ENCODE results near the gene SNUPN. TPM values are rescaled to one million over a fixed set of nuclear protein-coding genes. Genes with fewer than 3 reads are reported as not detected.

Gene SNUPN
- total RNA-seq (10 to 100 TPM; 19.1 to 22.9 TPM), polyA plus RNA-seq (10 to 100 TPM; 19.3 to 24.6 TPM)
- long read RNA-seq, donor 1, transcript SNUPN-201 (9 exons, 1,513 nt) = major isoform, 7 of 10 reads
- long read RNA-seq, donor 1, partial matches to known transcripts = 0 of 10 reads
- long read RNA-seq, donor 1, other reads (novel, unspliced or antisense) = 0 of 10 reads
- long read RNA-seq, donor 2, partial matches to known transcripts = 0 of 6 reads
- long read RNA-seq, donor 2, other reads (novel, unspliced or antisense) = 0 of 6 reads
- long read RNA-seq, donor 3, transcript SNUPN-201 (9 exons, 1,513 nt) = major isoform, 8 of 11 reads
- long read RNA-seq, donor 3, partial matches to known transcripts = 0 of 11 reads
- long read RNA-seq, donor 3, other reads (novel, unspliced or antisense) = 0 of 11 reads
- long read RNA-seq, donor 4, partial matches to known transcripts = 0 of 2 reads
- long read RNA-seq, donor 4, other reads (novel, unspliced or antisense) = 0 of 2 reads
- long read RNA-seq, donor 5, transcript SNUPN-201 (9 exons, 1,513 nt) = major isoform, 13 of 13 reads
- long read RNA-seq, donor 5, partial matches to known transcripts = 0 of 13 reads
- long read RNA-seq, donor 5, other reads (novel, unspliced or antisense) = 0 of 13 reads

GRCh38 chr15:75625542-75626347 is at the start of gene SNUPN:
Gene SNUPN (minus strand): TSS chr15:75625725. CDS start chr15:75621051, 4,674 bp downstream.
- Histone ChIP-seq H3K4me1 (ENCODE audit: control insufficient read depth in 5 of 5, insufficient read depth in 5 of 5, low read length in 5 of 5) (peaks cover 0 to 10% (median 1%) of the 10 kb centered on the region in 5 donors), H3K36me3 (ENCODE audit: control insufficient read depth in 4 of 4, insufficient read depth in 4 of 4, low read length in 4 of 4) (no peaks in the 10 kb centered on the region), H3K27ac (ENCODE audit: low read depth in 1 of 2, low read length in 1 of 2) (peak within 1 kb of the TSS; percentile 85 to 99), H3K27me3 (ENCODE audit: control insufficient read depth in 3 of 3, insufficient read depth in 3 of 3, low read length in 2 of 3) (no peaks in the 10 kb centered on the region), H3K4me3 (peak within 1 kb of the TSS; percentile 79), H3K9ac (ENCODE audit: insufficient read depth in 1 of 2, low read length in 2 of 2) (peak within 1 kb of the TSS; percentile 69 to 80), H3K9me3 (ENCODE audit: control insufficient read depth in 4 of 4, insufficient read depth in 3 of 4, low read length in 3 of 4) (no peaks in the 10 kb centered on the region)
- peak; percentile 7 for TF ChIP-seq CTCF (IDR thresholded peaks at IDR 0.05; ENCODE audit: control extremely low read depth, extremely low read depth)
- 1% methylated on average over 47 of the region's 47 CpGs for WGBS, 2 donors
- ATAC-seq (ENCODE audit: insufficient read depth, low FRiP score) (peak; percentile 92), DNase-seq (peak; percentile 96 to 99 (median 98))

GRCh38 chr15:75674366-75674765 is 48.8 kb upstream of the SNUPN start:
- Histone ChIP-seq H3K36me3 (ENCODE audit: control insufficient read depth in 4 of 4, insufficient read depth in 4 of 4, low read length in 4 of 4) (peaks cover 0 to 4% (median 0%) of the 10 kb centered on the region in 4 donors), H3K4me3 (no peak overlapping the region), H3K27ac (ENCODE audit: low read depth in 1 of 2, low read length in 1 of 2) (no peak overlapping the region), H3K27me3 (ENCODE audit: control insufficient read depth in 3 of 3, insufficient read depth in 3 of 3, low read length in 2 of 3) (no peaks in the 10 kb centered on the region), H3K9ac (ENCODE audit: insufficient read depth in 1 of 2, low read length in 2 of 2) (no peak overlapping the region), H3K9me3 (ENCODE audit: control insufficient read depth in 4 of 4, insufficient read depth in 3 of 4, low read length in 3 of 4) (no peaks in the 10 kb centered on the region), H3K4me1 (ENCODE audit: control insufficient read depth in 5 of 5, insufficient read depth in 5 of 5, low read length in 5 of 5) (peaks cover 4 to 23% (median 15%) of the 10 kb centered on the region in 5 donors)
- ATAC-seq (ENCODE audit: insufficient read depth, low FRiP score) (no peak), DNase-seq (no peak)
- TF ChIP-seq CTCF (IDR thresholded peaks at IDR 0.05; ENCODE audit: control extremely low read depth, extremely low read depth) = no peak
- 89 to 95% methylated on average over 8 of the region's 8 CpGs for WGBS, 2 donors

GRCh38 chr15:75673426-75674235 is 48.1 kb upstream of the SNUPN start:
- Histone ChIP-seq H3K4me1 (ENCODE audit: control insufficient read depth in 5 of 5, insufficient read depth in 5 of 5, low read length in 5 of 5) (peaks cover 4 to 23% (median 15%) of the 10 kb centered on the region in 5 donors), H3K9me3 (ENCODE audit: control insufficient read depth in 4 of 4, insufficient read depth in 3 of 4, low read length in 3 of 4) (no peaks in the 10 kb centered on the region), H3K27me3 (ENCODE audit: control insufficient read depth in 3 of 3, insufficient read depth in 3 of 3, low read length in 2 of 3) (no peaks in the 10 kb centered on the region), H3K36me3 (ENCODE audit: control insufficient read depth in 4 of 4, insufficient read depth in 4 of 4, low read length in 4 of 4) (peaks cover 0 to 4% (median 0%) of the 10 kb centered on the region in 4 donors), H3K9ac (ENCODE audit: insufficient read depth in 1 of 2, low read length in 2 of 2) (peak overlapping the region in 1 of 2 donors; percentile 56), H3K4me3 (no peak overlapping the region), H3K27ac (ENCODE audit: low read depth in 1 of 2, low read length in 1 of 2) (peak overlapping the region in 1 of 2 donors; percentile 69)
- WGBS, 2 donors = 80 to 90% methylated on average over 10 of the region's 10 CpGs
- TF ChIP-seq CTCF (IDR thresholded peaks at IDR 0.05; ENCODE audit: control extremely low read depth, extremely low read depth) = no peak
- peak; percentile 28 for ATAC-seq (ENCODE audit: insufficient read depth, low FRiP score)
- peak; percentile 66 to 75 (median 70) for DNase-seq
